Hindlimb muscle (tissue), 1 donor: ENCODE measurements around the gene BNIP1. TPM values are rescaled to one million over a fixed set of nuclear protein-coding genes. Genes with fewer than 3 reads are reported as not detected.

ENCODE experiments used
- DNase-seq: peaks from one replicate; pipeline ENCODE4 v3.0.0-alpha.2; 2013
- polyA plus RNA-seq: library from polyadenylated mRNA; unstranded; fragments of 120-200 nt; gene quantifications from one replicate; pipeline ENCODE4 v1.2.1, GENCODE V29; 2013; ENCODE audit not compliant: insufficient read length

BNIP1 gene
- polyA plus RNA-seq, 1 donor: 12.7 TPM

DNA sequence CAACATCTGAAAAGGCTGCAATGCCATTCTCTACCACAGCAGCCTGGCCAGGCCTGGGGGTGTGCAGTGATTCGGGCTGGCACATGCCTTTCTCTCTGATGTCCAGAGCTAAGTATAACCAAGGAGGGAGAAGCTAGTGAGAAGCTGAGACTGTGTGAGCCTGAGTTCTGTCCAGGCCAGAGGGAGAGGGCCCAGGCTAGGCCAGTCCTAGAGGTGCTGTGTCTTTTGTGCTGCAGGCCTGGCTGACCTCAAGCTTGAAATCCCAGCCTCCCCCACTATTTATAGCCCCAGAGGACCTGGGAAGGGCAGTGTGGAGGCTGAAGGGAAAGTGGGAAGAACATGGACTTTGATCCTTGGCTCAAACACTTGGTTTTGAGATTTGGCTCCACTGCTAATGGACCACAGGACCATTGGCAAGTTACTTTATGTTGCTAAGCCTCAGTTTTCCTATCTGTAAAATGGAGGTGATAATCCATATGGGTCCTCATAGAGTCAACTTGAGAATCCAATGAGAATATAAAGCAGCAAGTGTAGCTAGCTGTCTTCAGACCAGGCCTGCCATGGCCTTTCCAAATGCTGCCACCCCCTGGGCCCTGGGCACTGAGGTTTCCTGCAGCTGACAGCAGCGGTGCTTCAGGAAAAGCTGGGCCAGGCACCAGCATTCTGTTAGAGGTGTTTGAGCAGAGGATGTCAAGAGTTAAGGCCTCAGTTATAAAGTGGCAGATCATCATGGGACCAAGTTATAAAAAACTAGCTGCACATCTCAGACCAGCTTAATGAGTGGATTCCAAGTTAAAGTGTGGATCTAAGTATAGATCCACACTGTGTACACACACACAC is 21.1 kb downstream of the BNIP1 start:
- DNase-seq: no peak

DNA sequence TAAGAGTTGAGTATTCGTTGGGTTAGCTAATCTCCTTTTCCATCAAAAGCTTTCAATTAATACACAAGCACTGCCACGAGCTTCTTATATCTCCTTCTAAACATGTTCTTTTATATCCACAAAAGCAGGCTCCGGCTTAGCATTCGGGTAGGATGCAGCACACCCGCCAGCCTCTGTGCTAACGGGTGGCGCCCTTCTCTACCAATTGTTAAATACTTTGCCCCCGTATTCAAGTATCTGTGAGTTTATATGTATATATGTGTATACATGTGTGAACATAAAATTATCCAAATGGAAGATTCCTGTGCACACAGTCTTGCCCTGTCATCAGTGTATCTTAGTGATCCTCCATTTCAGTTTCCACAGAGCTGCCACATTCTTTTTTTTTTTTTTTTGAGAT is 27.8 kb downstream of the BNIP1 start:
- DNase-seq: no peak

DNA sequence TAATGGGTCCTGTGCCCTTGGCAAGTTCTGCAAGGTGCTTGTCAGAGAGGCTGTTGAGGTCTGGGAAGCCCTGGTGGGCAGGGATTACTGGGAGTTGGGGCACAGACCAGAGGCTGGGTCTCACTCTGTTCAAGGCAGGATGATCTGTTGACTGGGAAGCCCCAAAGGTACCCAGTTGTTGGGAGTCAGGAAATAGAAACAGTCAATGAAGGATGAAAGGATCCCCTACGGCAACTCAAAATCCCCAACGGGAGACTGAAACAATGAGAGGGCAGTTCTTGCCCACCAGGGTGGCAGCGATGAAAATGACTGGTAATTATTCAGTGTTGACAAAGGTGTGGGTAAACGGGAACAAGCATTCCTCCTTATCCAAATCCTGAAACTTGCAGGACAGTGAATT is 31.2 kb downstream of the BNIP1 start:
- no peak for DNase-seq

DNA sequence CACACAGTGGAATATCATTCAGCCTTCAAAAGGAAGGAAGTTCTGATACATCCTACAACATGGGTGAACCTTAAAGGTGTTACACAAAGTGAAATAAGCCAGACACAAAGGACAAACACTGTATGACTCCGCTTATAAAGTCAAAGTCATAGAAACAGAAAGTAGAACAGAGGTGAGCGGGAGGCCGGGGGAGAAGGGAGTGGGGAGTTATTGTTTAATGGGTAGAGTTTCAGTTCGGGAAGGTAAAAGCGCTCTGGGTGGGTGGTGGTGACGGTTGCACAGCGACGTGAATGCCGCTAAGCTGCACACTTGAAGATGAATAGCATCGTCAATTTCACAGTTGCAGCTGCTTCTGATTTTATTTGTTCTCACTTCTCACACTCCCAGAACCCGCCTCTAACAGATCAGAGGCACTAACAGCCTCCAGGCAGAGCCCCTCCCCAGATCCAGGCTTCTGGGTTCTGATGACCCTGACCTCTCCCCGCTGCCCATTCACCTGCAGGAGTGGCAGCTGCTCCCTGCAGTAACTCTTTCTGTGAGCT is 34.1 kb downstream of the BNIP1 start:
- DNase-seq: no peak

DNA sequence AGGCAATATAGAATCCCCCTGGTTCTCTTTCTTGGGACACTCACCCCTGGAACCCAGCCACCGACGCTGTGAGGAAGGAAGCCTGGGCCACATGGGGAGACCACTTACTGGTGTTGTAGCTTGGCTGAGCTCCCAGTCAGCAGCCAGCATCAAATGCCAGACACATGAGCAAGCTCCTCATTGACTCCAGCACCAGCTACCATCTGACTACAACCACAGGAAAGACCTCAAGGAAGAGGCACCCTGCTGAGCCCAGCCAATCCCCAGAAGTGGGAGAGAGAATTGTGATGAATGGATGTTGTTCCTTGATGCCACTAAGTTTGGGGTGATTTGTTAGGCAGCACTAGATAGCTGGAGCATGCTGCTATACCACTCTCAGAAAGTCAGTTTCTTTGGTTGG is 36.0 kb downstream of the BNIP1 start:
- DNase-seq: no peak

DNA sequence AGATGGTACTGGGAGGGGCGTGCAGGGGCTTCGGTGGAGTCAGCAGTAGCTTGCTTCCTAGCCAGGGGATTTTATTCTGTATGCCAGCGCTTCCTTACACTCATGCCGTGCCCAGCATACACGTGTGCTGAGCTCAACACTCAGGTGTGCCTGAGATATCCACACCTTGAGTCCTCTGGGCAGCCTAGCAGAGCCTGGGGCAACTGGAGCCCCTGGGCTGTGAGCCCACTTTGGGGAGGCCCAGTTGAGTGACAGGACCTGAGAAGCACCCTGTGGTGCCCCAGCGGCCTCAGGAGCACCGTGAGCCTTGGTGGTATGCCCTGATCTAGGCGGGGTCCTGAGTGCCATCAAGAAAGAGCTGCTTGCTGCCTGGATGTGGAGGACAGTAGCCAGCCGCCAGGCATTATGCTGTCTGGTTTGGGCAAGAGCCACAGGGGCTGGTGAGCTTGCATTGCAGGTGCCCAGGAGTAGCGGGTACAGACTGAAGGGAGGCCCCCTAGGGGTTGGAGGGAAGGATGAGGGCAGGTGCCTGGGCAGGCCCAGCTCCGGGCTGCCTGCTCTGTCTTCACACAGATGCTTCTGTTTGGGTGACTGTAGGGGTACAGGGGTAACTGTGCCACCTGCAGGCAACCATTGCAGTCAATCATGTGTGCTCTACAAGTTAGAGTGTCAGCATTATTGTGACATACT is 42.9 kb downstream of the BNIP1 start:
- DNase-seq: no peak

DNA sequence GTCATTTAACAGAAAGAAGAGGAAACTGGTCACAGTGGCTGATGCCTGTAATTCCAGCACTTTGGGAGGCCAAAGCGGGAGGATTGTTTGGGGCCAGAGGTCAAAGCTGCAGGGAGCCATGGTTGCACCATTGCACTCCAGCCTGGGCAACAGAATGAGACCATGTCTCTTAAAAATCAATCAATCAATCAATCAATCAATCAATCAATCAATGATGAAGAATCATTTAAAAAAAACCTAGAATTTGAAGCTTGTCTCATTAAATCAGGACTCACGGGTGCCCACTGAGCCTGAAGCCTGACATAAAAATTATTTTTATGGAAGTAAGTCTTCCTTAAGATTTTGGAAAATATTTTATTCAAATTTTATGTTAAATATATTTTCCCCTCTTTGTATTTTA is 43.9 kb downstream of the BNIP1 start:
- no peak for DNase-seq

DNA sequence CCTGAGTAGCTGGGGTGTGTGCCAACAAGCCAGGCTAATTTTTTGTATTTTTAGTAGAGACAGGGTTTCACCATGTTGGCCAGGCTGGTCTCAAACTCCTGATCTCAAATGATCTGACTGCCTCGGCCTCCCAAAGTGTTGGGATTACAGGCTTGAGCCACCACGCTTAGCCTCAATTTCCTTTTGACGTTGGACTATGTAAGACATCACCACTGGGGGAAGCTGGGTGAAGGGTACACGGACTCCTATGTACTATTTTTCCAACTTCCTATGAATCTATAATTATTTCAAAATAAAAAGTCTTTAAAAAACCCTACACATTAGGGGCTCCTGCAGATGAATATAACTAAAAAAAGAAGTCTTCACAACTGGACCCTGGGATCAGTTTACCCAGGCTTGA is 46.7 kb downstream of the BNIP1 start:
- no peak for DNase-seq

DNA sequence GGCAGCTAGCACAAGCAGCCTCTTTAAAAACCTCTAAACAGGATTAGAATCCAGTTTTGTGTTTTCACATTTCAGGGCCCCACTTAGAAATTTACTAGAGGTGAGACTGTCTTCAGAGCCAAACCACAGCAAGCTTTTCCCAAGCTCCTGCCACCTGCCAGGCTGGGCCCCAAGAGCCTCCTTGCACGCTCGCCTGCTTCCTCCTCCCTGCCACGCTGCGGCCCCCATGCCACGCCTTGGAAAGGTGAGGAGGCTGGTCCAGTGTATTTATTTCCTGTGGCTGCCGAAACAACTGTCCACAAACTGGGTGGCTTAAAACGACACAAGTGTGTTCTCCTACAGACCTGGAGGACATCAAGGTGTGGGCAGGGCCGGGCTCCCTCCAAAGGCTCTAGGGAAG is 47.2 kb downstream of the BNIP1 start:
- no peak for DNase-seq

DNA sequence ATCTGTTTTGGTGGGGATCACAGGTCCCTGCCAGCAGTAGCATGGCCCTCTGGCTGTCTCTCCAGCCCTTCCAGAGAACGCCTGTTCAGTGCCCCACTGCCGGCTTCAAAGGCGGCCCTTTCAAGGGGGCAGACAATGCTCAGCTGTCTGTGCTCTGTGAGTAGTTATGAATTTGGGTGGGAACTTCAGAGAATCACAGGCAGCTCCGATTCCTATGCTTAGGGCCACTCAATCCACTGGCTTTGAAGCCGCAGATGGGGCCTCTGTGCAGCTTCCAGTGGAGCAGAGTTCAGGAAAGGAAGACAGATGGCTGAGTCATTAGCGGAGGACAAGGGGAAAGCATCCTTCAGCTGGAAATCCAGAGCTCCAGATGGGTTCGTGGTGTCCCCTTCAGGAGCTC is 48.2 kb downstream of the BNIP1 start:
- no peak for DNase-seq

DNA sequence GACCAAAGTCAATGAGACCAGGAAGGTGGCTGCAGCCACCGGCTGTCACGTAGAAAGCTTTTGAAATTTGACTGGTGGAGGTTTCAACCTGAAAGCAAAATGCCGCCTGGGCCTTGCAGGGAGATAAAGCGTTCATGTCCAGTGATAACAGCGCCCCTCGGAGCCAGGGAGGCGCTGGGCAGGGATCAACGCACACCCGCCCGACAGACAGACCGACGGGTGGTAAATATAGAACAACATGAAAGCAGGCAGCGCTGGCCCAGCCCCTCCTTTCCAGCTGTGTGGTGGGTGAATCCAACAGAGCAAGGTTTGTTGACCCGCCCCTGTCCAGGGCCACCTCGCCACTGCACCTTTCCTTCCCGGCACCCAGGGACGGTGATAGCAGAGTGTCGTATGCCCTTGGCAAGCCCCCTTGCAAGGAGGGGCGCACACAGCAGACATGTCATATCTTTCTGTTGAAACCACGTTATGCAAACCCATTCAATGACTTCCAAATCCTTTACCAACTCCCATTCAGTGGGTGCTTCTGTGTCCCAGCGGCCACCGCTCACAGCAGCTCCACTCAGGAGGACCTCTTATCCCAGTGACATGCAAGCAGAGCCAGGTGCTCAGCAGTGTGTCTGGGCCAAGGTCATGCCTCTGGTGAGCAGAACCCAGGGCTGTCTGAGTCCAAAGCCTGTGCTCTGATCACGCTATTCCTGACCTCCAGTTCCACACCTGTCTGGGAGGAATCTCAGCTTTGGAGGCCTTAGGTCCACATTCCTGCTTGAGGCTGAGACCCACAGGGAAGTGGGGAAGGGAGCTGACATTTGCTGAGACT is 52.0 kb downstream of the BNIP1 start:
- no peak for DNase-seq

DNA sequence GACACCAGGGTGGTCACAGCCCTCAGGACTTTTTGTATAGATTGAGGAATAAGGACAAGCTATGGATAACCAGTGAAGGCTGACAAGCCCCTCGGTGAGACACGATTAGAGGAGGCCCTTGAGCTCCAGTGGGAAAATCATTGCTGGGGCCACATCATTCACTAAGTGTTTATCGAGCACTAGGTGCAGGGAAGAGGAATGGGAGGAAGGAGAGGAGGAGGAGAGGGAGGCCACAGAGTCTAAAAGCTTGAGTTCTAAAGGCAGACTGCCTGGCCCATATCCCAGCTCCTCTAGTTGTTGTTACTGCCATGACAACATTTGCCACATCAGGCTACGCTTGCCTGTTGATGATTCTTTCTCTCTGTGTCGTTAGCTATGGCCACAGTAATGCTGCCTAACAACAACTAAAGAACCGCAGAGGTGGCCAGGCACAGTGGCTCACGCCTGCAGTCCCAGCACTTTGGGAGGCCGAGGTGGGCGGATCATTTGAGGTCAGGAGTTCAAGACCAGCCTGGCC is 53.1 kb downstream of the BNIP1 start:
- no peak for DNase-seq

DNA sequence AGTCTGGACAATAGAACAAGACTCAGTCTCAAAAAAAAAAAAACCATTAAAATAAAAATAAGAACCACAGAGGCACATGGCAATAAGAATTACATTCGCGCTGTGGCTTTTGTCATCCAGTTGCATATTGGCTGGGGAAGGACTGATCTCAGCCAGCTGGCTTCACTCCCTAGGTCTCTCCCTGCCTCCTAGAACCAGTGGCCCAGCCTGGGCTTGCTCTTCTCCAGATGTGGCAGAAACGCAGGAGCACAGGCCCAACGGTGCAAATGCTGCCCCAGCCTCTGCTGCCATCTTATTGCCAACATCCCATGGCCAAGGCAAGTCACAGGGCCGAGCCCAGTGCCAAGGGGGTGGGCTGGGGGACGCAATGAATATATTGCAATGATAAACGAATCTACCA is 53.7 kb downstream of the BNIP1 start:
- DNase-seq: no peak

DNA sequence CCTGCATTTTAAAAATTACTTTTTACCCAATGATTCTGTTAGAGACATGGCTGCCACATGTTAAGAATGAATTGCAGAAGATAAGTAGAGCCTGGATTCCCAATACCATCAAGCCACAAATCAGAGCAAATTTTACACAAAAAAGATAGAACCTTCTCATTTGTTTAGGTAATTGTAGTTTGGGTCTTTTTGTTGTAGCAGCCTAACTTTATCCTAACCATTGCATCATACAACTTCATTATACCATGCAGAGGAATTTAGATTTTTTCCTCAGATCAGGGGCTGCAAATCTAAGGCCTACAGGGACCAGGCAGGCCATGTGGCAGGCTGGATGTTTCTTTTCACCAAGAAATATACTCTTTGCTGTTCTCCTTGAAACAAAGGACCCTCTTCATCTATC is 56.0 kb downstream of the BNIP1 start:
- no peak for DNase-seq

DNA sequence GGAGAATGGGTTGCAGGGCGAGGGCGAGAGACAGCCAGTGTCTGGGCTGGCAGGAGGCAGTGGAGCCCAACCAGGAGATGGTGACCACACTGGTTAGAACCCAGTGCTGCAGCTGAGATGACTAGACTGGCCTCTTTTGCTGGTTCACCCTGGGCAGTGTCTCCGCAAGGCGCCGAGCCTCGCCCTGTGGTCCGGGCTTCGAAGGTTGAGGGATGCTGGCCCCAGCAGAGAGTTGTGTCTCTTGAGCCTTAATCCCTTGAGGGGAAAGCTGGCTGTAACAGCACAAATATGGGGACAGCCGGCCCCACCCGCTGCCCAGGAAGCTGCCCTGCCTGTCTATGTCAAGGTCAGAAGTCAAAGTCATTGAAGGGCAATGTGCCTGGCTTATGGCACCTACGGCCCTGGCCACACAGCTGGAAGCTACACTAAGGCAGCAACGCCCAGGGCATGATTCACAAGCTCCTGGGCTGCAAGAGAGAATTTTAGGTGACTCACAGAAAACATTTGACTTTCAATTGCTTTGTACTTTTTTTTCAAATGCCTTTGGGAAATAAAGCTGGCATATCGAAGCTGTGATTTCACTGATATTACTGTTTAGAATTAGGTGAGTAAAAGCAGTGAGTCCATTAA is 57.4 kb downstream of the BNIP1 start:
- no peak for DNase-seq

DNA sequence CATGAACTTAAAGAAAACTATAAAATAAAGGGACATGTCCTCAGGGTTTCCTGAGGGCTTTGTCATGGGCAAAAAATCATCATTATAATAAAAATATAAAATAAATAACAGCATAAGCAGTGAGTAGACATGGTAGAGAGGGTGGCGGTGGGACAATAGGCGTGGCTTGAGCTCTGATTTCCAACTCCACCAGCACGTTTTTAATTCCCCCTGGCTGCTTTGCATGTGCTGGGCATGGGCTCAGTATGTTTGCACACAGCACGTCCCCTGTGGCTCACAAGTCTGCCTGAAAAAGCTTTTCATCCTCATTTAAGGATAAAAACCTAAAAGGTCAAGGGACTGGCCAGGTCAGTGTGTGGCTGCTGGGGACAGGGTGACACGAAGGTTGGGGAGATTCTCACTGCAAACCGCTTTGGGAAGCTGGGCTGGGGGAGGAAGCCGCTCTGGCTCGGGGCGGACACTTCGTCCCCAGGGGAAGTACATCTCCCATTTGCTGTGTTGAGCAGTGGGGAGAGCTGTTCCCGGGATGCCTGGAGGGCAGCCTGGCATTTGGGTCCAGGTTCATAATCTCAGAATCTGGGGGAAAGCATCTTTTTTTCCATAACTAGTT is 58.0 kb downstream of the BNIP1 start:
- no peak for DNase-seq

DNA sequence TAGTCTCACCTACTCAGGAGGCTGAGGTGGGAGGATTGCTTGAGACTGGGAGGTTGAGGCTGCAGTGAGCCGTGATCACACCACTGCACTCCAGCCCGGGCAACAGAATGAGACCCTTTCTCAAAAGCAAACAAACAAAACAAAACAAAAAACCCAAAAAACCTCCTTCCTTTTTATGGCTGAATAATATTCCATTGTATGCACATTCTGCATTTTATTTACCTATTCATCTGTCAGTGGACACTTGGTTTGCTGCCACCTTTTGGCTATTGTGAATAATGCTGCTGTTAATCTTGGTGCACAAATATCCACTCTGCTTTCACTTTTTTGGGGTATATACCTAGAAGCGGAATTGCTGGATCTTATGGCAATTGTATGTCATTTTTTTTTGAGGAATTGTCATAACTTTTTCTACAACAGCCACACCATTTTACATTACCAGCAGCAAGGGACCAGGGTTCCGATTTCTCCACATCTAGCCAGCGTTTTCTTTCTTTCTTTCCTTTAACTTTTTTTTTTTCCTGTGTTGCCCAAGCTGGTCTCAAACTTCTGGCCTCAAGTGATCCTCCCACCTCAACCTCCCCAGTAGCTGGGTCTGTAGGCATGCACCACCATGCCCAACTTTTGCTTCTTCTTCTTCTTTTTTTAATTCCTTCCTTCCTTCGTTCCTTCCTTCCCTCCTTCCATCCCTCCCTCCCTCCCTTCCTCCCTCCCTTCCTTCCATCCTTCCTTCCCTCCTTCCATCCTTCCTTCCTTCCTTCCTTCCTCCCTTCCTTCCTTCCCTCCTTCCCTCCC is 60.1 kb downstream of the BNIP1 start:
- DNase-seq: no peak

DNA sequence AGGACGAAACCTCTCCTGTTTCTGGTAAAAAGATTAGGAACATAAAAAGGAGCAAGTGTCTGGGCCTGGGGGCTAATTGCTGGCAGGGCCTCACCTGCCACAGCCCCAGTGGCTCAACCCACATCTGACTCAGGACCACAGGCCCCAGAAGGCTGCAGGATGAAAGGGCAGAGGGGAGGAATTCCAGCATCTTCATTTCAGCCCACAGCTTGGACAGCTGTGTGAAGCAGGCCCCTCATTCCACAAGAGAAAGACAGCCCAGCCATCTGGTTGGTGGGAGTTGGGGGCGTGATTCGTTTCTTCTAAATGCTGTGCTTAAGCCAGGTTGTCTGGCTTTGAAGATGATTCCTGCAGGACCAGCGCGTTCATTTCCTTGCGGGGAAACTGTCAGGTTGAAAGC is 61.6 kb downstream of the BNIP1 start:
- no peak for DNase-seq

DNA sequence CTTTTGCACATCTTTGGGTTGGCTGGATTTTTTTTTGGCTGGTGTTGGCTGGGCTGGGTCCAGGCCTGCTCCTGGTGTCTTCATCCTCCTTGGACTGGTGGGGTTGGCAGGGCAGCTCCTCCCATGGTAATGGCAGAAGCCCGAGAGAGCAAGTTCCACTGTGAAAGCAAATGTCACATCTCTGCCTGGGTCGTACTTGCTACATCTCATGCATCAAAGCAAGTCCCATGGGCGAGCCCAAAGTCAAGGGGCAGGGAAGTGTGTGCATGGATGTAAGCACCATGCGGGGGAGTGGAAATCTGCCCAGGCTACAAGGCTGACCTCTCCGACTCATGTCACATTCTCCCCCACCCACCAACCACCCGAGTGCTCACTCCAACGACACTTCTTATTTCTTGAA is 64.0 kb downstream of the BNIP1 start:
- no peak for DNase-seq

DNA sequence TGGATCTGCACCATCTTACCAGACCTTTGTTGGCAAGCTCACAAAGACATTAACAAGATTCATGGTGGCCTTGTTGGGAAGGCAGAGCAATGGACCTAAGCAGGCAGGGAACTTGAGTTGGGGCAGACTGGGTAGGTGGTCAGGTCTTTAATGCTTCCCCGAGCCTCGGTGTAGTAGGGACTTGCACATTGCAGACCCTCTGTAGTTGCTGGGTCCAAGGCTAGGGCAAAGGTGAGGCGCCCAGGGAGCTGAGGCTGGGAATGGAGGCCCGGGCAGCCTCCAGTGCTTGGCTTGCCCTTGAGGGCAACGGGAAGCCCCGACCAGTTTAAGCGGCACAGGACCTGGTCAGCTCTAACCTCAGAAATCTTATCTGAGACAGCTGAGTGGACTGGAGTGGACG is 66.5 kb downstream of the BNIP1 start:
- DNase-seq: no peak

DNA sequence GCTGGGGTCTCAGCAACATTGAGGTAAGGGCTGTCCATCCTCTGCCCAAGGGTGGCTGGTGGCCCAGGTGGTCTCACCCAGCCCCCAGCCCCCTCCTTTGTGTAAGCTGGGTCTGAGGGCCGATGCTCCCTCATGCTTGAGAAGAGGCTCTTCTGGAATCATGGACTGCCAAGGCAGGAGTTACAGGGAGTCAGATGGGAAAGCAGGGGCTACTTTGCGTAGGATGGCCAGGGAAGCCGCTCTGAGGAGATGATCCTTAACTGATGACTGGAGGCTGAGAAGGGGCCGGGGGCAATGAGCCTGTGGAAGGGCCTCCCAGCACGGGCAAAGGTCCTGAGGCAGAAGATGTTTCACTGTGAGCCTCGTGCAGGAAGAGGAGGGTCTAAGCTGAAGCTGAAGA is 67.0 kb downstream of the BNIP1 start:
- no peak for DNase-seq
